ENCODE measurements around the gene ARRDC3.
"Not testable (repeated sequence)": the region's sequence is repeated elsewhere in the genome, so short reads cannot be mapped to it uniquely, and the experiment has no call there.

ARRDC3 gene, protein sequence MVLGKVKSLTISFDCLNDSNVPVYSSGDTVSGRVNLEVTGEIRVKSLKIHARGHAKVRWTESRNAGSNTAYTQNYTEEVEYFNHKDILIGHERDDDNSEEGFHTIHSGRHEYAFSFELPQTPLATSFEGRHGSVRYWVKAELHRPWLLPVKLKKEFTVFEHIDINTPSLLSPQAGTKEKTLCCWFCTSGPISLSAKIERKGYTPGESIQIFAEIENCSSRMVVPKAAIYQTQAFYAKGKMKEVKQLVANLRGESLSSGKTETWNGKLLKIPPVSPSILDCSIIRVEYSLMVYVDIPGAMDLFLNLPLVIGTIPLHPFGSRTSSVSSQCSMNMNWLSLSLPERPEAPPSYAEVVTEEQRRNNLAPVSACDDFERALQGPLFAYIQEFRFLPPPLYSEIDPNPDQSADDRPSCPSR

GRCh38 chr5:91383027-91383955 lies at the start of gene ARRDC3:
Gene ARRDC3 (minus strand): TSS chr5:91383317. CDS start chr5:91383092, 225 bp downstream.
- DNase-seq (ENCODE audit: low read depth in 1 of 2, low spot score in 1 of 2), result peak; percentile 92 to 94

DNA sequence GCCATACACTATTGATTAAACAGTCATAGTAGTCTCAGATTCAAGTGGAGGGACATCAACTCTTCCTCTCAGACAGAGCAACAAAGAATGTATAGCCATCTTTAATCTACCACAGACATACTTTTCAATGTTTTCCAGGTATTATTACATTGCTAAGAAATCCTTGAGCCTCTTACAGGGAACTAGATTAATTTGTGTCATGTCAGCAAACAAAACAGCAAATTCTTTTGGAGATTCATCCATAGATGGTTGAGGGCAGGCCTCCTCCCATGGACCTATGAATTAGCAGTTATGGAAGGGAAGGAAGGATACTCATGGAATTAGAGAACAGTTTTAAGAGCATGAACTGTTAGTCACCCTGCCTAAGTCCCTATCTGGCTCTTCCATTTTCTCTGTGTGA lies 47.8 kb upstream of the ARRDC3 start:
- no peak for DNase-seq (ENCODE audit: low read depth in 1 of 2, low spot score in 1 of 2)

DNA sequence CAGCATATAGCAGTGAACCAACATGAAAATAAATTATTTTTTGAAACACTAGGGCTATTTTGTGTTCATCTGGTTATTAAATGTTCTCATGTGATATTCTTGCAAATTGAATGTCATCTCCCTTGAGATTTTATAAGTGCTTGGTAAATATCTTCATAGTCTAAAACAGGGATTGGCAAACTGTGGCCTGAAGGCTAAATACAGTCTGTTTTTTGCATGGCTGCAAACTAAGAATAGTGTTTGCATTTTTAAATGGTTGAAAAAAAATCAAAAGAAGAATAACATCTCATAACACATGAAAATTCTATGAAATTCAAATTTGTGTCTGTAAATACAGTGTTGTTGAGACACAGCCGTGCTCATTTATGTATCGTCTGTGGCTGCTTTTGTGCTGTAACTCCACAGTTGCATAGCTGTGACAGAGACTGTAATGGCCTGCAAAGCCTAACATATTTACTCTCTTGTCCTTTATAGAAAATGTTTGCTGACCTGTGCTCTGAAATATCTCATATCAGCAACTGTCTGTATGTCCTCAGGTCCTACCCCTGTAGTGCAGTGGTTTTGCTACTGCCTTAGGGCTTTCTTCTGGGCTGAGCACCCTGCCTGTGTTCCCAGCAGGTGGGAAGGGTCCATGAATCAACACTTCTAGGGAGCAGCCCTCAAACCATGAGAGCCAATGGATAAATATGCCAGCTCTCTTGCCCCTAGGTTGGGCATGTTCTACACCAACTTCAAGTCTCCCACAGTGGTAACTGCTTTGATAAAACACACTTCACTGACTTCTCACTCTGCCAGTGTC lies 41.7 kb upstream of the ARRDC3 start:
- no peak for DNase-seq (ENCODE audit: low read depth in 1 of 2, low spot score in 1 of 2)

GRCh38 chr5:91423871-91424270 lies 40.8 kb upstream of the ARRDC3 start:
- DNase-seq (ENCODE audit: low read depth in 1 of 2, low spot score in 1 of 2), result no peak

- DNase-seq (ENCODE audit: low read depth in 1 of 2, low spot score in 1 of 2), result no peak
Measured at GRCh38 chr5:91420879-91421278, 37.8 kb upstream of the ARRDC3 start.

DNA sequence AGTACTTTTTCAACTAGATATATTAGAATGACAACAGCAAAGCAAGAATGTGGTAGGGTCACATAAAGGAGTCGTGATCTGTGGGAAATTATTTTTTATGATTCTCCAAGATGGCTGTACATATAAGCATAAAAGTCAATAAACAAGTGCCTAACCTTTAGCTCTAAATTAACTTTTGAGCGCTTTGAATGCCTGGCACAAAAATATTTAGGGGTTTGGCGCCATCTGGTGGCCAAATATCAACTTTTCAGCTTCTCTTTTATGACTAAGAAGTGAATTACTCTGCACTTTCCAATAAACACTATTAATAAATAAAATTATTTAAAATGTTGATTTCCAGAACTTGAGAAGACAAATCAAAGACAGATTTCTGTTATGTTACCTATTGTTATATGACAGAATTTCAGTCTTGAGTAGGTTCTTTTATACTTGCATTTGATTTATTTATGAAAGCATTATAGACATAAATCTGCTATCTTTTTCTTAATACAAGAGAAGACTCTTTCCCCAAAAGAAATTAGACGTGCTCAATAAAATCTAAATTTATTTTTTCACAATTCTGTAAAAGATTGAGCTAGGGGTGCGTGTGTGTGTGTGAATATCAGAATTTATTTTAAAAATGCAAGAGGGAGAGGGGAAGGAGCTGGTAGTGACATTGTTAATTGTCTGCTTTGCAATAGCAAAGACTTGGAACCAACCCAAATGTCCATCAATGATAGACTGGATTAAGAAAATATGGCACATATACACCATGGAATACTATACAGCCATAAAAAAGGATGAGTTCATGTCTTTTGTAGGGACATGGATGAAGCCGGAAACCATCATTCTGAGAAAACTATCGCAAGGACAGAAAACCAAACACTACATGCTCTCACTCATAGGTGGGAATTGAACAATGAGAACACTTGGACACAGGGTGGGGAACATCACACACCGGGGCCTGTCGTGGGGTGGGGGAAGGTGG lies 36.7 kb upstream of the ARRDC3 start:
- DNase-seq (ENCODE audit: low read depth in 1 of 2, low spot score in 1 of 2), result peak; percentile 38 to 47

GRCh38 chr5:91419136-91419535 lies 36.0 kb upstream of the ARRDC3 start:
- no peak for DNase-seq (ENCODE audit: low read depth in 1 of 2, low spot score in 1 of 2)

- DNase-seq (ENCODE audit: low read depth in 1 of 2, low spot score in 1 of 2), result no peak
Measured at GRCh38 chr5:91418158-91418557, 35.0 kb upstream of the ARRDC3 start.

DNA sequence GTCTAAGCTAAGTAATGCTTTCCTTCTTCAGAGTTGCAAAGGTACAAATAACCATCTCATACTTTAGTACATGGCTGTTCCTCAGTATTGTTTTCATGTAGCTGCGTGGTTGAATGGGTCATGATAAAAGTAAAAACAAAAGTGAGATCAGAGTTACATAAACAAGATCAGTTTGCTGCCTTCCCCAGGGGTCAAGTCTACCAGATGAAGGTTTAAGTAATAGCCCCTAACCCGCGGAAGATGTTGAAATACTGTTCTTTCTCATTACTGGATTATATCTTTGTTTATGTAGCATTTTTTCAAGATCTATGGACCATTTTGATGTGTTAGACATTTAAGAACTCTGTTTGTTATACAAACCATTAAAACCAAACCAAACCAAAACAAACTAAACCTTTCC lies 34.1 kb upstream of the ARRDC3 start:
- DNase-seq (ENCODE audit: low read depth in 1 of 2, low spot score in 1 of 2), result no peak

- DNase-seq (ENCODE audit: low read depth in 1 of 2, low spot score in 1 of 2), result no peak
Measured at GRCh38 chr5:91416491-91416890, 33.4 kb upstream of the ARRDC3 start.

DNA sequence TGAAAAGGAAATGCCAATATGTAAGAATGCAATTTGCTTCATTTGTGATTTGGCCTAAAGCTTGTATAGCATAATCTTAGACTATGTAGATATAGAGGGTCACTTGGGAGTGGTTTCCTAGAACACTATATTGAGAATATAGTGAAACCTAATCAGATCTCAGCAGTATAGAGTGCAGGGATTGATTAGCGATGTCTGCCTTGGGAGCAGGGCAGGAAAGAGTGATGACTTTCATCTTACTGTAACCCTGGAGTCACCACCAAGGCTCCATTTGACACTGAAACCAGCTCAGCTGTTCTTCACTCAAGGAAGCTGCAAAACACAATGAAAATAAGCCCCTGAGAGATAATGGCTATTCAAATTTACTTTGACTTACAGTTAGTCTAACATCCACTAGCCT lies 26.2 kb upstream of the ARRDC3 start:
- DNase-seq (ENCODE audit: low read depth in 1 of 2, low spot score in 1 of 2), result no peak

- no peak for DNase-seq (ENCODE audit: low read depth in 1 of 2, low spot score in 1 of 2)
Measured at GRCh38 chr5:91408710-91409109, 25.6 kb upstream of the ARRDC3 start.

GRCh38 chr5:91407204-91407603 lies 24.1 kb upstream of the ARRDC3 start:
- DNase-seq (ENCODE audit: low read depth in 1 of 2, low spot score in 1 of 2), result no peak

- DNase-seq (ENCODE audit: low read depth in 1 of 2, low spot score in 1 of 2), result no peak
Measured at GRCh38 chr5:91403438-91403837, 20.3 kb upstream of the ARRDC3 start.

GRCh38 chr5:91401175-91401574 lies 18.1 kb upstream of the ARRDC3 start:
- DNase-seq (ENCODE audit: low read depth in 1 of 2, low spot score in 1 of 2), result no peak

DNA sequence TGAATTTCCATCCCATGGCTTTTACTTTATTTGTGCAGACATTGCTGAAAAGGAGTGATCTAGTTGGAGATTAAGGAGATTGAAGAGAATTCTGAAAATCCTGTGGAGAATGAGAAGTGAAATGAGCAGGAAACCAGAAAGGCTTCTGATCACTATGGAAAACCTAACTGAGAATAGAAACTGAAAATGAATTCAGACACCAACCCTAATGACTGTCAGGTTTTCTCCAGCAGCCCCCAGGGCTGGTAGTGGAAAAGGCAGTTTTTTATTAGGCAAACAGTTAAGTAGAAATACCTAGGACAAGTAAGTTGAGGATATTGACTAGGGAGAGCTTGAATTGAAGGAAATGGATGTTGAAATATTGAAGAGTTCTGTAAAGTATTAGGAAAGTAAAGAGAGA lies 14.7 kb upstream of the ARRDC3 start:
- DNase-seq (ENCODE audit: low read depth in 1 of 2, low spot score in 1 of 2), result no peak

DNA sequence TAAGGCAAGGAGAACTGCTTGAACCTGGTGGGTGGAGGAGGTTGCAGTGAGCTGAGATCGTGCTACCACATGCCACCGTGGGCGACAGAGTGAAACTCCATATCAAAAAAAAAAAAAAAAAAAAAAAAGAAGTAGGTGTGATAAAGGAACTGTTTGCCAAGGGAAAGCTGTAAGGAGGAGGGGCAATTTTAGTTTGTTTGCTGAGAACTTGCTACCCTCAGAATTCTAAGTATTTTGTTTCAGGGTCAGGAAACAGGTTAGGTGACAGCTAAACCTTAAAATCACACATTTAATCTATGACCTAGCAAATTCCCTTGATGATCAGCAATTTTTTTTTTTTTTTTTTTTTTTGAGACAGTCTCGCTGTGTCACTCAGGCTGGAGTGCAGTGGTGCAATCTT lies 7.2 kb upstream of the ARRDC3 start:
- DNase-seq (ENCODE audit: low read depth in 1 of 2, low spot score in 1 of 2), result no peak

DNA sequence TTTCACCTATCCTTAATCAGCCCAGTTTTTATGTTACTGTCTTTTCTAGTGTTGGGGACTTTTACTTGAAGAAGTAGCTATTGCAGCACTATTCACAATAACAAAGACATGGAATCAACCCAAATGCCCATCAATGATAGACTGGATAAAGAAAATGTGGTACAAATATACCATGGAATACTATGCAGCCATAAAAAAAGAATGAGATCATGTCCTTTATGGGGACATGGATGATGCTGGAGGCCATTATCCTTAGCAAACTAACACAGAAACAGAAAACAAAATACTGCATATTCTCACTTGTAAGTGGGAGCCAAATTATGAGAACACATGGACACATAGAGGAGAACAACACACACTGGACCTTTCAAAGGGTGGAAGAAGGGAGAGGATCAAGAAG lies 6.4 kb upstream of the ARRDC3 start:
- not testable (repeated sequence) for DNase-seq (ENCODE audit: low read depth in 1 of 2, low spot score in 1 of 2)

DNA sequence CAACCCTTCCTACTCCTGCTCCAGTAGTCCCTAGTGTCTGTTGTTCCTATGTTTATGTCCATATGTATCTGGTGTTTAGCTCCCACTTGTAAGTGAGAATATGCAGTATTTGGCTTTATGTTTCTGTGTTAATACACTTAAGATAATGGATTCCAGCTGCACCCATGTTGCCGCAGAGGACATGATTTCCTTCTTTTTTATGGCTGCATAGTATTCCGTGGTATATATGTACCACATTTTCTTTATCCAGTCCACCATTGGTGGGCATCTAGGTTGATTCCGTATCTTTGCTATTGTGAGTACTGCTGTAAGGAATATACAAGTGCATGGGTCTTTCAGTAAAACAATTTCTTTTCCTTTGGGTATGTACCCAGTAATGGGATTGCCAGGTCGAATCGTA lies 5.2 kb upstream of the ARRDC3 start:
- DNase-seq (ENCODE audit: low read depth in 1 of 2, low spot score in 1 of 2), result no peak

DNA sequence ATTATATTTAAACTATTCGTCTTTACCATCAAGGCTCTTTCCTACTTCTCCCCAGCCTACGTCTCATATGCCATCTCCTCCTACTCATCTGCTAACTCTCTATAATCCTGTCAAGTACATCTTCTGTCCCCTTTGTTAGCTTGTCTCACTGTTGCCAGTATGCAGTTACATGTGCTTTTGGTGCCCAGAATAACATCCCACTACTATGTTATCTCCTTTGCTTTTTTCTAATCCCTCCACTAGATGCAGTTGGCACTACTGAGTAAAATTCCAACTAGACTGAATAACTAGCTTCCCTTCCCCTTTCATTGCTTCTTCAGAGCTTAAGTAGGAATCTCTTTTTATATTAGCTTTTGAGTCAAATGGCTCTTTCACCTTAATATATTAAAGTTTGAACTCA lies 3.0 kb upstream of the ARRDC3 start:
- DNase-seq (ENCODE audit: low read depth in 1 of 2, low spot score in 1 of 2), result no peak

Measured in stimulated activated CD4-positive, alpha-beta T cell treated with anti-CD3 and anti-CD28 coated beads, Interleukin-15, amount 100 ng/mL, for 1 hour (primary cell).